ENCODE data around the gene PVR. TPM values are rescaled to one million over a fixed set of nuclear protein-coding genes. Genes with fewer than 3 reads are reported as not detected.
A peak's percentile ranks its signal among the peaks of the same experiment; 100 is the strongest.

PVR gene
- total and polyA plus RNA-seq, 9 of the 15 experiments (the other 6 are each of a cell fraction or from before 2014, with no cell fraction given): 0.89 to 14.5 (median 9.8) TPM

DNA sequence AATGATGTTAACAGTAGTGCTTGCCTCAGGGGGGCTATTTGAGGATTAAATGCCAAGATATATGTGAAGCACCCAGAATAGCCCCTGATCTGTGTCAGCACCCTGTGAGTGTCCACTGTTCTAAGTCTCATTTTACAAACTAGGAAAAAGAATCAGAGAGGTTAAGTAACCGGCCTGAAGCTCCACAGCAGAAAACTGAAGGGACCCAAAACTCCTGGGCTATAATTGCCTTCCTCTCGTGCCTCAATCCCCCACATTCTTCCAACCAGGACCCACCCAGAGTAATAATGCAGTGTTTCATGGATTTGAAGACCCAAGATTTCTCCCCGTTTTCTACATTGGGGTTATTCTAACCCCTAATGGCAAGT is 2.3 kb downstream of the PVR start (continued):
- TF ChIP-seq HMGXB4 (CRISPR knock-in tag; IDR thresholded peaks at IDR 0.05): no peak
- TF ChIP-seq LEF1 (IDR thresholded peaks at IDR 0.05): no peak
- TF ChIP-seq SIN3A (IDR thresholded peaks at IDR 0.05; ENCODE audit: borderline replicate concordance in 2 of 2, control insufficient read depth in 1 of 2, low read depth in 2 of 2, low read length in 2 of 2): no peak
- no peak for TF ChIP-seq ZNF165 (CRISPR knock-in tag; IDR thresholded peaks at IDR 0.05; ENCODE audit: borderline replicate concordance)
- peak; percentile 20; the same call in 1 of the 2 replicates for TF ChIP-seq ADNP (tag; IDR thresholded peaks at IDR 0.05)
- TF ChIP-seq, protein P1, sequence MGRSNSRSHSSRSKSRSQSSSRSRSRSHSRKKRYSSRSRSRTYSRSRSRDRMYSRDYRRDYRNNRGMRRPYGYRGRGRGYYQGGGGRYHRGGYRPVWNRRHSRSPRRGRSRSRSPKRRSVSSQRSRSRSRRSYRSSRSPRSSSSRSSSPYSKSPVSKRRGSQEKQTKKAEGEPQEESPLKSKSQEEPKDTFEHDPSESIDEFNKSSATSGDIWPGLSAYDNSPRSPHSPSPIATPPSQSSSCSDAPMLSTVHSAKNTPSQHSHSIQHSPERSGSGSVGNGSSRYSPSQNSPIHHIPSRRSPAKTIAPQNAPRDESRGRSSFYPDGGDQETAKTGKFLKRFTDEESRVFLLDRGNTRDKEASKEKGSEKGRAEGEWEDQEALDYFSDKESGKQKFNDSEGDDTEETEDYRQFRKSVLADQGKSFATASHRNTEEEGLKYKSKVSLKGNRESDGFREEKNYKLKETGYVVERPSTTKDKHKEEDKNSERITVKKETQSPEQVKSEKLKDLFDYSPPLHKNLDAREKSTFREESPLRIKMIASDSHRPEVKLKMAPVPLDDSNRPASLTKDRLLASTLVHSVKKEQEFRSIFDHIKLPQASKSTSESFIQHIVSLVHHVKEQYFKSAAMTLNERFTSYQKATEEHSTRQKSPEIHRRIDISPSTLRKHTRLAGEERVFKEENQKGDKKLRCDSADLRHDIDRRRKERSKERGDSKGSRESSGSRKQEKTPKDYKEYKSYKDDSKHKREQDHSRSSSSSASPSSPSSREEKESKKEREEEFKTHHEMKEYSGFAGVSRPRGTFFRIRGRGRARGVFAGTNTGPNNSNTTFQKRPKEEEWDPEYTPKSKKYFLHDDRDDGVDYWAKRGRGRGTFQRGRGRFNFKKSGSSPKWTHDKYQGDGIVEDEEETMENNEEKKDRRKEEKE (IDR thresholded peaks at IDR 0.05; ENCODE audit: borderline replicate concordance in 1 of 2, control insufficient read depth in 1 of 2, low read depth in 2 of 2, low read length in 1 of 2): no peak
- TF ChIP-seq, protein P2, sequence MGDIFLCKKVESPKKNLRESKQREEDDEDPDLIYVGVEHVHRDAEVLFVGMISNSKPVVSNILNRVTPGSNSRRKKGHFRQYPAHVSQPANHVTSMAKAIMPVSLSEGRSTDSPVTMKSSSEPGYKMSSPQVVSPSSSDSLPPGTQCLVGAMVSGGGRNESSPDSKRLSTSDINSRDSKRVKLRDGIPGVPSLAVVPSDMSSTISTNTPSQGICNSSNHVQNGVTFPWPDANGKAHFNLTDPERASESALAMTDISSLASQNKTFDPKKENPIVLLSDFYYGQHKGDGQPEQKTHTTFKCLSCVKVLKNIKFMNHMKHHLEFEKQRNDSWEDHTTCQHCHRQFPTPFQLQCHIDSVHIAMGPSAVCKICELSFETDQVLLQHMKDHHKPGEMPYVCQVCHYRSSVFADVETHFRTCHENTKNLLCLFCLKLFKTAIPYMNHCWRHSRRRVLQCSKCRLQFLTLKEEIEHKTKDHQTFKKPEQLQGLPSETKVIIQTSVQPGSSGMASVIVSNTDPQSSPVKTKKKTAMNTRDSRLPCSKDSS (IDR thresholded peaks at IDR 0.05; ENCODE audit: low read depth, partially characterized antibody): no peak
- TF ChIP-seq CTCF (IDR thresholded peaks at IDR 0.05 in 2 of 3, conservative IDR thresholded peaks at IDR 0.05 in 1 of 3; ENCODE audit: insufficient read depth in 2 of 3, low read depth in 1 of 3, low read length in 3 of 3): no peak
- TF ChIP-seq PPARD (CRISPR knock-in tag; IDR thresholded peaks at IDR 0.05): no peak
- TF ChIP-seq FOSL1 (tag; conservative IDR thresholded peaks at IDR 0.05): no peak
- TF ChIP-seq, protein P3, sequence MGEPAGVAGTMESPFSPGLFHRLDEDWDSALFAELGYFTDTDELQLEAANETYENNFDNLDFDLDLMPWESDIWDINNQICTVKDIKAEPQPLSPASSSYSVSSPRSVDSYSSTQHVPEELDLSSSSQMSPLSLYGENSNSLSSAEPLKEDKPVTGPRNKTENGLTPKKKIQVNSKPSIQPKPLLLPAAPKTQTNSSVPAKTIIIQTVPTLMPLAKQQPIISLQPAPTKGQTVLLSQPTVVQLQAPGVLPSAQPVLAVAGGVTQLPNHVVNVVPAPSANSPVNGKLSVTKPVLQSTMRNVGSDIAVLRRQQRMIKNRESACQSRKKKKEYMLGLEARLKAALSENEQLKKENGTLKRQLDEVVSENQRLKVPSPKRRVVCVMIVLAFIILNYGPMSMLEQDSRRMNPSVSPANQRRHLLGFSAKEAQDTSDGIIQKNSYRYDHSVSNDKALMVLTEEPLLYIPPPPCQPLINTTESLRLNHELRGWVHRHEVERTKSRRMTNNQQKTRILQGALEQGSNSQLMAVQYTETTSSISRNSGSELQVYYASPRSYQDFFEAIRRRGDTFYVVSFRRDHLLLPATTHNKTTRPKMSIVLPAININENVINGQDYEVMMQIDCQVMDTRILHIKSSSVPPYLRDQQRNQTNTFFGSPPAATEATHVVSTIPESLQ (CRISPR knock-in tag; IDR thresholded peaks at IDR 0.05): no peak
- no peak for TF ChIP-seq YBX1 (IDR thresholded peaks at IDR 0.05)
- TF ChIP-seq, protein P4, sequence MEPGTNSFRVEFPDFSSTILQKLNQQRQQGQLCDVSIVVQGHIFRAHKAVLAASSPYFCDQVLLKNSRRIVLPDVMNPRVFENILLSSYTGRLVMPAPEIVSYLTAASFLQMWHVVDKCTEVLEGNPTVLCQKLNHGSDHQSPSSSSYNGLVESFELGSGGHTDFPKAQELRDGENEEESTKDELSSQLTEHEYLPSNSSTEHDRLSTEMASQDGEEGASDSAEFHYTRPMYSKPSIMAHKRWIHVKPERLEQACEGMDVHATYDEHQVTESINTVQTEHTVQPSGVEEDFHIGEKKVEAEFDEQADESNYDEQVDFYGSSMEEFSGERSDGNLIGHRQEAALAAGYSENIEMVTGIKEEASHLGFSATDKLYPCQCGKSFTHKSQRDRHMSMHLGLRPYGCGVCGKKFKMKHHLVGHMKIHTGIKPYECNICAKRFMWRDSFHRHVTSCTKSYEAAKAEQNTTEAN (CRISPR knock-in tag; IDR thresholded peaks at IDR 0.05): no peak
- TF ChIP-seq SMARCE1 (IDR thresholded peaks at IDR 0.05): no peak
